K562 (cell line): ENCODE results near the gene AP2M1. TPM values are rescaled to one million over a fixed set of nuclear protein-coding genes. Genes with fewer than 3 reads are reported as not detected.

Experiments
- CBX8 ChIP-seq: fragments of 200-600 bp; sonication (generic); IDR thresholded peaks from 2 replicates; pipeline ENCODE4 v1.6.1; 2012; ENCODE audit warnings: borderline replicate concordance, mixed run types, low read depth, mild to moderate bottlenecking, moderate library complexity, mixed read lengths, low read length, control low read depth, inconsistent platforms; ENCODE audit not compliant: poor library complexity, severe bottlenecking; ENCODE audit errors: extremely low read depth
- GTF2A2 ChIP-seq: IDR thresholded peaks from 2 replicates; pipeline ENCODE4 v1.6.1; 2016; ENCODE audit warnings: mild to moderate bottlenecking, missing genetic modification characterization, missing compliant biosample characterization
- IRF9 ChIP-seq: fragments of 450-650 bp; IDR thresholded peaks from 2 replicates; pipeline ENCODE4 v1.6.1; 2016; ENCODE audit warnings: missing biosample characterization, missing genetic modification characterization
- KAT2B ChIP-seq: IDR thresholded peaks from one replicate; pipeline ENCODE4 v1.6.1; 2012; ENCODE audit warnings: low read depth, mild to moderate bottlenecking, control low read depth, inconsistent platforms, low read length, moderate library complexity
- MBD2 ChIP-seq: sonication (generic); IDR thresholded peaks from 2 replicates; pipeline ENCODE4 v1.6.1; 2016; ENCODE audit warnings: low read depth, borderline replicate concordance
- MYNN ChIP-seq, 2 experiments: sonication (generic); formaldehyde crosslinking in 1 of 2; IDR thresholded peaks; 2 replicates each; pipeline versions ENCODE4 v1.5.0 to v1.6.1; 2016 to 2020; ENCODE audit warnings: antibody characterized with exemption in 1 of 2, missing genetic modification reagents in 1 of 2
- POLR2B ChIP-seq: fragments of 450-650 bp; IDR thresholded peaks from 2 replicates; pipeline ENCODE4 v1.6.1; 2018; ENCODE audit warnings: low read depth; ENCODE audit not compliant: partially characterized antibody
- SETDB1 ChIP-seq: IDR thresholded peaks from one replicate; pipeline ENCODE4 v1.6.1; 2012; ENCODE audit warnings: low read length, control low read depth, inconsistent platforms
- SP1 ChIP-seq: sonication (generic); formaldehyde crosslinking; IDR thresholded peaks from 2 replicates; pipeline ENCODE4 v1.8.1; 2022; ENCODE audit warnings: mild to moderate bottlenecking, missing genetic modification reagents
- STAT6 ChIP-seq: sonication (generic); formaldehyde crosslinking; IDR thresholded peaks from 2 replicates; pipeline ENCODE4 v1.8.1; 2023; ENCODE audit warnings: mild to moderate bottlenecking, missing genetic modification reagents
- TCF3 ChIP-seq: sonication (generic); formaldehyde crosslinking; IDR thresholded peaks from 2 replicates; pipeline ENCODE4 v1.4.0; 2020; ENCODE audit warnings: mild to moderate bottlenecking, missing genetic modification reagents
- ZBTB9 ChIP-seq: fragments of 450-650 bp; formaldehyde crosslinking; IDR thresholded peaks from 2 replicates; pipeline ENCODE4 v1.4.0; 2020; ENCODE audit warnings: mild to moderate bottlenecking, moderate library complexity
- ZNF407 ChIP-seq: fragments of 450-650 bp; IDR thresholded peaks from 2 replicates; pipeline ENCODE4 v1.6.1; 2016; ENCODE audit warnings: low read depth
- polyA plus RNA-seq, 8 experiments: library from polyadenylated mRNA; depleted of rRNA in 4 of 8; stranded (reverse) in 5 of 8; unstranded in 3 of 8; fragments of >200 nt; fragmentation: Nextera tagmentation in 2 of 8; fragmentation: Illumina TruSeq in 1 of 8; extraction: Ambion mirVana in 2 of 8; extraction: Trizol in 1 of 8; gene quantifications; 2 replicates each; pipeline versions ENCODE4 v1.2.1 to v1.2.3, GENCODE V29; 2011 to 2014; ENCODE audit warnings: inconsistent platforms in 1 of 8, missing spikeins in 1 of 8
- total RNA-seq, 7 experiments: library from RNA; depleted of rRNA in 6 of 7; stranded (reverse); fragments of >200 nt in 6 of 7; fragmentation: Illumina TruSeq in 2 of 7; extraction: Trizol in 2 of 7; gene quantifications; 2 replicates each; pipeline versions ENCODE4 v1.2.1 to v1.2.3, GENCODE V29; 2011 to 2021; ENCODE audit warnings: low replicate concordance in 1 of 7

AP2M1 gene
- total and polyA plus RNA-seq, 9 of the 15 experiments (the other 6 are each of a cell fraction or from before 2014, with no cell fraction given) = 118 to 505 (median 296) TPM

- TF ChIP-seq STAT6 (CRISPR knock-in tag) (no peak; the same call in 1 of the 2 replicates), ZNF407 (0 out of 2 replicates have a peak, but pooled peaks have one; percentile 15), MBD2 (0 out of 2 replicates have a peak, but pooled peaks have one; percentile 14), SETDB1 (peak; percentile 92), POLR2B (peak; percentile 93), ZBTB9 (CRISPR knock-in tag) (peak; percentile 80; the same call in 1 of the 2 replicates), SP1 (CRISPR knock-in tag) (peak; percentile 95), TCF3 (peak; percentile 90), KAT2B (no peak), CBX8 (no peak), IRF9 (tag) (0 out of 2 replicates have a peak, but pooled peaks have one; percentile 48), GTF2A2 (tag) (no peak), MYNN (IDR thresholded peaks at IDR 0.05) (peak; percentile 72), MYNN (CRISPR knock-in tag; IDR thresholded peaks at IDR 0.05) (no peak)
Observed at GRCh38 chr3:184185461-184186183, 11.0 kb downstream of the AP2M1 start (continued).
